HK-2 (cell line): ENCODE data around the gene CRY1.
"Not testable (repeated sequence)": the region's sequence is repeated elsewhere in the genome, so short reads cannot be mapped to it uniquely, and the experiment has no call there.

ENCODE experiments used
- DNase-seq: peaks from one replicate; pipeline ENCODE4 v3.0.0-alpha.2; 2018; ENCODE audit not compliant: unreplicated experiment

The CRY1 gene

GRCh38 chr12:107108995-107109508, 15.7 kb upstream of the CRY1 start:
- no peak for DNase-seq

GRCh38 chr12:107108366-107108765, 15.0 kb upstream of the CRY1 start:
- not testable (repeated sequence) for DNase-seq

GRCh38 chr12:107107381-107107780, 14.0 kb upstream of the CRY1 start:
- DNase-seq = no peak

- DNase-seq = no peak
Measured at GRCh38 chr12:107106241-107107025, 13.1 kb upstream of the CRY1 start.

- DNase-seq = no peak
Measured at GRCh38 chr12:107105410-107105703, 12.0 kb upstream of the CRY1 start.

GRCh38 chr12:107103516-107103915, 10.2 kb upstream of the CRY1 start:
- no peak for DNase-seq

GRCh38 chr12:107103097-107103496, 9.7 kb upstream of the CRY1 start:
- DNase-seq = no peak

- DNase-seq = no peak
Measured at GRCh38 chr12:107102294-107102693, 8.9 kb upstream of the CRY1 start.

GRCh38 chr12:107101651-107102050, 8.3 kb upstream of the CRY1 start:
- no peak for DNase-seq

GRCh38 chr12:107099917-107100316, 6.6 kb upstream of the CRY1 start:
- no peak for DNase-seq

GRCh38 chr12:107096571-107096970, 3.2 kb upstream of the CRY1 start:
- no peak for DNase-seq

- DNase-seq = no peak
Measured at GRCh38 chr12:107094183-107094448, 767 bp upstream of the CRY1 start.

- peak; percentile 41 for DNase-seq
Measured at GRCh38 chr12:107092669-107093416, 506 bp downstream of the CRY1 start.

GRCh38 chr12:107091989-107092641, 1.2 kb downstream of the CRY1 start:
- peak; percentile 57 for DNase-seq

GRCh38 chr12:107091381-107091780, 2.0 kb downstream of the CRY1 start:
- no peak for DNase-seq

- no peak for DNase-seq
Measured at GRCh38 chr12:107090711-107091110, 2.6 kb downstream of the CRY1 start.

GRCh38 chr12:107088912-107089311, 4.4 kb downstream of the CRY1 start:
- no peak for DNase-seq

- no peak for DNase-seq
Measured at GRCh38 chr12:107086314-107086713, 7.0 kb downstream of the CRY1 start.

GRCh38 chr12:107081778-107082177, 11.6 kb downstream of the CRY1 start:
- no peak for DNase-seq

GRCh38 chr12:107080299-107080698, 13.1 kb downstream of the CRY1 start:
- DNase-seq = no peak

GRCh38 chr12:107079172-107080011, 14.0 kb downstream of the CRY1 start:
- no peak for DNase-seq

- DNase-seq = not testable (repeated sequence)
Measured at GRCh38 chr12:107073266-107073665, 20.1 kb downstream of the CRY1 start.
